B cell (primary cell): ENCODE measurements around the gene PHB1. TPM values are rescaled to one million over a fixed set of nuclear protein-coding genes. Genes with fewer than 3 reads are reported as not detected.
A peak's percentile ranks its signal among the peaks of the same experiment; 100 is the strongest.

Experiments
- ATAC-seq: fragments of 200-7000 bp; cut with Tn5 transposase; one replicate; pipeline ENCODE4 v1.10.0; 2021; ENCODE audit warnings: low read depth, mild to moderate bottlenecking, moderate number of reproducible peaks, moderate library complexity
- CTCF ChIA-PET: fragments of 350-600 bp; sonication (Branson Sonifier 250); formaldehyde crosslinking; loops from one replicate; lab custom pipeline; 2021; ENCODE audit warnings: antibody characterized with exemption, inconsistent platforms; lab: Charles Lee
- POLR2A ChIA-PET: fragments of 350-600 bp; sonication (Branson Sonifier 250); formaldehyde crosslinking; loops from one replicate; lab custom pipeline; 2021; ENCODE audit warnings: antibody characterized with exemption; lab: Charles Lee
- DNase-seq: peaks from one replicate; pipeline ENCODE4 v3.0.0; 2013
- H2AFZ ChIP-seq: 2 replicates; pipeline ENCODE4 v1.6.1; 2012; ENCODE audit warnings: mild to moderate bottlenecking, low read depth, low read length; ENCODE audit not compliant: insufficient read depth, poor library complexity, severe bottlenecking
- H3K27ac ChIP-seq, 2 donors: 1 replicate in 1 of 2; 2 replicates in 1 of 2; pipeline ENCODE4 v1.5.1; 2012 to 2013; ENCODE audit warnings: low read length in 2 of 2, mild to moderate bottlenecking in 2 of 2, moderate library complexity in 1 of 2
- H3K27me3 ChIP-seq, 4 experiments: fragments of 200-600 bp in 1 of 4; sonication (generic) in 1 of 4; replicated peaks in 1 of 4; 1 replicate in 2 of 4; 2 replicates in 2 of 4; pipeline versions ENCODE4 v1.6.1 to v1.7.0; 2013 to 2016; ENCODE audit warnings: low read length in 3 of 4, mild to moderate bottlenecking in 2 of 4, mixed read lengths in 1 of 4, moderate library complexity in 1 of 4; ENCODE audit not compliant: insufficient read depth in 4 of 4, control insufficient read depth in 3 of 4; ENCODE audit errors: control extremely low read depth in 1 of 4
- H3K36me3 ChIP-seq, 2 experiments: replicated peaks in 1 of 2; 1 replicate in 1 of 2; 2 replicates in 1 of 2; pipeline versions ENCODE4 v1.6.1 to v1.7.1; 2013; ENCODE audit warnings: low read length in 1 of 2; ENCODE audit not compliant: insufficient read depth in 2 of 2, control insufficient read depth in 1 of 2; ENCODE audit errors: control extremely low read depth in 1 of 2, extremely low read depth in 1 of 2
- H3K4me1 ChIP-seq, 2 donors: fragments of 200-600 bp in 1 of 2; sonication (generic) in 1 of 2; 1 replicate in 1 of 2; 2 replicates in 1 of 2; pipeline versions ENCODE4 v1.5.1 to v1.6.1; 2013 to 2017; ENCODE audit warnings: low read length in 2 of 2; ENCODE audit not compliant: control insufficient read depth in 2 of 2, insufficient read depth in 2 of 2
- H3K4me2 ChIP-seq: replicated peaks from 2 replicates; pipeline ENCODE3; 2012; ENCODE audit warnings: mild to moderate bottlenecking, low read depth, low read length; ENCODE audit not compliant: poor library complexity, severe bottlenecking
- H3K4me3 ChIP-seq, 5 experiments: fragments of 200-600 bp in 1 of 5; sonication (generic) in 1 of 5; 1 replicate in 3 of 5; 2 replicates in 2 of 5; pipeline versions ENCODE4 v1.5.1 to v1.7.0; 2011 to 2016; ENCODE audit warnings: low read length in 4 of 5, mild to moderate bottlenecking in 4 of 5, low read depth in 2 of 5, control low read depth in 1 of 5, moderate library complexity in 1 of 5; ENCODE audit not compliant: insufficient read depth in 1 of 5; ENCODE audit errors: control extremely low read depth in 1 of 5, extremely low read depth in 1 of 5
- H3K79me2 ChIP-seq: fragments of 200-600 bp; sonication (generic); one replicate; pipeline ENCODE4 v1.6.0; 2016; ENCODE audit warnings: low read length; ENCODE audit not compliant: control insufficient read depth, insufficient read depth
- H3K9ac ChIP-seq: fragments of 200-600 bp; sonication (generic); 2 replicates; pipeline ENCODE4 v1.6.1; 2017; ENCODE audit warnings: mild to moderate bottlenecking, low read length, moderate library complexity
- H3K9me3 ChIP-seq, 3 donors: one replicate each; pipeline versions ENCODE4 v1.6.1 to v1.7.1; 2013; ENCODE audit warnings: low read length in 2 of 3; ENCODE audit not compliant: control insufficient read depth in 2 of 3, insufficient read depth in 1 of 3; ENCODE audit errors: control extremely low read depth in 1 of 3
- H4K20me1 ChIP-seq: 2 replicates; pipeline ENCODE4 v1.6.0; 2012; ENCODE audit warnings: mild to moderate bottlenecking, low read length; ENCODE audit not compliant: insufficient read depth, control insufficient read depth, poor library complexity, severe bottlenecking
- H3K27ac Mint-ChIP-seq: one replicate; pipeline ENCODE4 v1.8.0; 2021; ENCODE audit warnings: mixed read lengths
- H3K27me3 Mint-ChIP-seq: one replicate; pipeline ENCODE4 v1.8.0; 2021; ENCODE audit warnings: mixed read lengths
- H3K4me1 Mint-ChIP-seq: one replicate; pipeline ENCODE4 v1.8.0; 2021; ENCODE audit warnings: mixed read lengths
- H3K4me3 Mint-ChIP-seq: one replicate; pipeline ENCODE4 v1.8.0; 2021; ENCODE audit warnings: mixed read lengths
- H3K9me3 Mint-ChIP-seq: one replicate; pipeline ENCODE4 v1.8.0; 2022; ENCODE audit warnings: mixed read lengths; ENCODE audit not compliant: insufficient read depth
- EZH2 ChIP-seq: IDR thresholded peaks from 2 replicates; pipeline ENCODE4 v1.6.1; 2012; ENCODE audit warnings: borderline replicate concordance, low read depth, mild to moderate bottlenecking, moderate library complexity, low read length; ENCODE audit not compliant: insufficient read depth, poor library complexity, severe bottlenecking
- WGBS: methylation state at CpG from one replicate; pipeline ENCODE4 v1.1.5; 2013; ENCODE audit warnings: missing lambda C conversion rate; ENCODE audit not compliant: insufficient coverage; 5-methylcytosine and 5-hydroxymethylcytosine counted together
- intact Hi-C: fragments of 100-400 bp; cut with micrococcal nuclease; formaldehyde crosslinking; loops from one replicate; pipeline ENCODE4 v1.10.0; 2022
- polyA plus RNA-seq: library from polyadenylated mRNA; depleted of rRNA; stranded (reverse); fragments of >200 nt; gene quantifications from 2 replicates; pipeline ENCODE4 v1.2.3, GENCODE V29; 2012
- total RNA-seq, 2 donors: library from RNA; stranded (reverse); fragments of 120-200 nt in 1 of 2; gene quantifications; 1 replicate in 1 of 2; 2 replicates in 1 of 2; pipeline versions ENCODE4 v1.2.3 to v1.2.4, GENCODE V29; 2013 to 2022
- TF ChIP-seq, protein P1 (sequence below): fragments of 200-600 bp; IDR thresholded peaks from one replicate; pipeline ENCODE4 v1.8.0; 2022; ENCODE audit warnings: antibody characterized with exemption, mild to moderate bottlenecking

Gene PHB1
- total and polyA plus RNA-seq, 2 donors (not counting 1 experiment from before 2014, with no cell fraction given), result 45.5 to 72.3 TPM

DNA sequence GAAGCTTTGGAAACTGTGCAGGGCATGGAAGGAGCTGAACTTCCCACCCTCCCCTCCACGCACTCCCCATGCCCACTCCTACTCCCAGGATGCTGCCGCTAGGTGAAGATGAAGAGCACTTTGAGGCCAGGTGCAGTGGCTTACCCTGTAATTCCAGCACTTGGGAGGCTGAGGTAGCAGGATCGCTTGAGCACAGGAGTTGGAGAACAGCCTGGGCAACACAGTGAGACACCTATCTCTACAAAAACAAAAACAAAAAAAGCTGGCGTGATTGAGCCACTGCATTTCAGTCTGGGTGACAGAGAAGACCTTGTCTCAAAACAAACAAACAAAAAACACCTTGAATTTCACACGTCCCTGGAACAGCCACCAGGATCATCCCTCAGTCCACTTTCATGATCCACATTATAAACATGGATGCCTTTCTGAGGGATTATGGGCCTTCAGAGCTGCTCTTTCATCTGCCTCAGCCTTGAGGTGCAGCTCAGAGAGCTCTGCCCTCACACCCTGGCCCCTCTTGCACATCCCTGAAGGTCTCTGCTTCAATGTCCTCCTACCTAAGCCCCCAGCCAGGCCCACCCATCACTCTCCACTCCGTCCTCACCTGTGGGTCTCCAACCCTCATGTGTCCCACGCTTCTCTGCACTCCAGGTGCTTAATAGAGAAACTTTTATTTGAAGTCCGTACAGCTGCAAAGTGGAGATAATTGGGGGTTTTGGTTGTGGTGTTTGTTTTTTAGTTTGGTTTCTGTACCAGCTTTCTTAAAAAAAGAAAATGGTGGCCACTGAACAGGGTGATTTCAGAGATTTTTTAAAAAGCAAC lies 25.8 kb downstream of the PHB1 start:
- Histone ChIP-seq H3K9me3 (peaks cover 0 to 5% (median 0%) of the 10 kb centered on the region in 3 donors), H3K9ac (peak overlapping the region; percentile 40), H3K27me3 (no peaks in the 10 kb centered on the region), H3K27ac (peak overlapping the region; percentile 84 to 92), H3K4me3 (peak overlapping the region in 4 of 5 experiments; percentile 19 to 56 (median 33)), H3K4me2 (peak overlapping the region; percentile 74), H3K36me3 (no peaks in the 10 kb centered on the region), H2AFZ (peak overlapping the region; percentile 50), H3K4me1 (peaks cover 59 to 65% of the 10 kb centered on the region in 2 donors), H3K79me2 (peaks cover 13% of the 10 kb centered on the region), H4K20me1 (no peaks in the 10 kb centered on the region)
- DNase-seq (no peak), ATAC-seq (no peak)
- ChIA-PET POLR2A (interaction anchor here (0.7 to 2.3 kb wide), 6 partner anchors 12 to 31 kb away, joined by 3 to 11 read pairs (median 3); partner anchors contain the start of gene ZNF652), CTCF (interaction anchor here (0.7 to 16.1 kb wide), 14 partner anchors 12 to 167 kb away, joined by 3 to 368 read pairs (median 5); partner anchors contain the start of gene ZNF652)
- Mint-ChIP-seq H3K27ac (peak overlapping the region; percentile 99), H3K9me3 (no peaks in the 10 kb centered on the region), H3K4me3 (peak overlapping the region; percentile 86), H3K4me1 (peaks cover 56% of the 10 kb centered on the region), H3K27me3 (no peaks in the 10 kb centered on the region)
- intact Hi-C loops, result loop anchor here (2.0 kb wide), 1 partner anchor 16 kb away; no protein-coding TSS in a partner anchor
- WGBS, result 77% methylated on average over 2 of the region's 8 CpGs
- no peak for TF ChIP-seq EZH2
- TF ChIP-seq, protein P1, sequence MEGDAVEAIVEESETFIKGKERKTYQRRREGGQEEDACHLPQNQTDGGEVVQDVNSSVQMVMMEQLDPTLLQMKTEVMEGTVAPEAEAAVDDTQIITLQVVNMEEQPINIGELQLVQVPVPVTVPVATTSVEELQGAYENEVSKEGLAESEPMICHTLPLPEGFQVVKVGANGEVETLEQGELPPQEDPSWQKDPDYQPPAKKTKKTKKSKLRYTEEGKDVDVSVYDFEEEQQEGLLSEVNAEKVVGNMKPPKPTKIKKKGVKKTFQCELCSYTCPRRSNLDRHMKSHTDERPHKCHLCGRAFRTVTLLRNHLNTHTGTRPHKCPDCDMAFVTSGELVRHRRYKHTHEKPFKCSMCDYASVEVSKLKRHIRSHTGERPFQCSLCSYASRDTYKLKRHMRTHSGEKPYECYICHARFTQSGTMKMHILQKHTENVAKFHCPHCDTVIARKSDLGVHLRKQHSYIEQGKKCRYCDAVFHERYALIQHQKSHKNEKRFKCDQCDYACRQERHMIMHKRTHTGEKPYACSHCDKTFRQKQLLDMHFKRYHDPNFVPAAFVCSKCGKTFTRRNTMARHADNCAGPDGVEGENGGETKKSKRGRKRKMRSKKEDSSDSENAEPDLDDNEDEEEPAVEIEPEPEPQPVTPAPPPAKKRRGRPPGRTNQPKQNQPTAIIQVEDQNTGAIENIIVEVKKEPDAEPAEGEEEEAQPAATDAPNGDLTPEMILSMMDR, result no peak
